NCI-H1436 treated with DMSO at 0.1 percent for 48 hours (cell line): ENCODE results near the gene VN1R2.
"Not testable (repeated sequence)": the region's sequence is repeated elsewhere in the genome, so short reads cannot be mapped to it uniquely, and the experiment has no call there.

ENCODE experiments used
- DNase-seq: peaks from one replicate; lab custom pipeline; 2025; lab: John Stamatoyannopoulos, UW

The VN1R2 gene

DNA sequence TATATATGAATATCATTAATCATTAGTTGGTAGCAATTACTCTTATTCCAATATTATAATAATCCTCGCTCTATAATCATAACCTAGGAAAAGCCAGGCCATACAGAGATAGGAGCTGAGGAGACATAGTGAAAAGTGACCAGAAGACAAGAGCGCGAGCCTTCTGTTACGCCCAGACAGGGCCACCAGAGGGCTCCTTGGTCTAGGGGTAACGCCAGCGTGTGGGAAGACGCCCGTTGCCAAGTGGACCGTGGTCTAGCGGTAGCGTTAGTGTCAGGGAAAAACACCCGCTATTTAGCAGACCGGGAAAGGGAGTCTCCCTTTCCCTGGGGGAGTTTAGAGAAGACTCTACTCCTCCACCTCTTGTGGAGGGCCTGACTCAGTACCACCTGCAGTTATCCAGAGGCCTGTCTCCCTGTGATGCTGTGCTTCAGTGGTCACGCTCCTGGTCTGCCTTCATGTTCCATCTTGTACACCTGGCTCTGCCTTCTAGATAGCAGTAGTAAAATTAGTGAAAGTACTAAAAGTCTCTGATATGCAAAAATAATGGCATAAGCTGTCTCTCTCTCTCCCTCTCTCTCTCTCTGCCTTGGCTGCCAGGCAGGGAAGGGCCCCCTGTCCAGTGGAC, at the start of gene VN1R2:
TSS of gene VN1R2 (plus strand) at position 578 of the 628 bp plus-strand sequence. CDS start 84 bp downstream, outside the sequence.
- DNase-seq = not testable (repeated sequence)

- DNase-seq = not testable (repeated sequence)
These were observed 46.5 kb upstream of the VN1R2 start for GRCh38 chr19:53211554-53211953.

- no peak for DNase-seq
These were observed 45.3 kb upstream of the VN1R2 start for GRCh38 chr19:53212703-53213320.

GRCh38 chr19:53222716-53223115, 35.4 kb upstream of the VN1R2 start:
- not testable (repeated sequence) for DNase-seq

- DNase-seq = no peak
These were observed 33.5 kb upstream of the VN1R2 start for GRCh38 chr19:53224606-53225005.

GRCh38 chr19:53237114-53237777, 20.8 kb upstream of the VN1R2 start:
- no peak for DNase-seq

DNA sequence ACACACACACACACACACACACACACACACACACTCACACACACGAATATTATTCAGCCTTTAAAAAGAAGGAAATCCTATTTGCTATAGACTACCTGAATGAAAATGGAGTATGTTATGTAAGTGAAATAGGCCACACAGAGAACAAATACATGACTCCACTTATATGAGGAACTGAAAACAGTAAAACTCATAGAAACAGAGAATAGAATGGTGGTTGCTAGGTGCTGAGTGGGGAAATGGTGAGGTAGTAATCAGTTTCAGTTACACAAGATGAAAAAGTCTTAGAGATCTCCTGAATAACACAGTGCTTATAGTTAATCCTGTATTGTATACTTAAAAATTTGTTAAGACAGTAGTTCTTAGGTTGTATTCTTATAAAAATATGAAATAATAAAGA, 11.6 kb upstream of the VN1R2 start:
- DNase-seq = no peak

GRCh38 chr19:53254411-53255341, 3.4 kb upstream of the VN1R2 start, which contains the start of gene ZNF677:
Gene ZNF677 (minus strand): TSS chr19:53254873. CDS start chr19:53251550, 3,323 bp downstream.
- peak; percentile 24 for DNase-seq

GRCh38 chr19:53267623-53268022, 9.5 kb downstream of the VN1R2 start, which contains the start of gene VN1R4:
Gene VN1R4 (minus strand): TSS chr19:53267723. CDS start chr19:53267665, 58 bp downstream.
- DNase-seq = not testable (repeated sequence)

DNA sequence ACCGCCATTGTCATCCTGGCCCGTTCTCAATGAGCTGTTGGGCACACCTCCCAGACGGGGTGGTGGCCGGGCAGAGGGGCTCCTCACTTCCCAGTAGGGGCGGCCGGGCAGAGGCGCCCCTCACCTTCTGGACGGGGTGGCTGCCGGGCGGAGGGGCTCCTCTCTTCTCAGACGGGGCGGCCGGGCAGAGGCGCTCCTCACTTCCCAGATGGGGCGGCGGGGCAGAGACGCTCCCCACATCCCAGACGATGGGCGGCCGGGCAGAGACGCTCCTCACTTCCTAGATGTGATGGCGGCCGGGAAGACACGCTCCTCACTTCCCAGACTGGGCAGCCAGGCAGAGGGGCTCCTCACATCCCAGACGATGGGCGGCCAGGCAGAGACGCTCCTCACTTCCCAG, 11.8 kb downstream of the VN1R2 start:
- DNase-seq = not testable (repeated sequence)

DNA sequence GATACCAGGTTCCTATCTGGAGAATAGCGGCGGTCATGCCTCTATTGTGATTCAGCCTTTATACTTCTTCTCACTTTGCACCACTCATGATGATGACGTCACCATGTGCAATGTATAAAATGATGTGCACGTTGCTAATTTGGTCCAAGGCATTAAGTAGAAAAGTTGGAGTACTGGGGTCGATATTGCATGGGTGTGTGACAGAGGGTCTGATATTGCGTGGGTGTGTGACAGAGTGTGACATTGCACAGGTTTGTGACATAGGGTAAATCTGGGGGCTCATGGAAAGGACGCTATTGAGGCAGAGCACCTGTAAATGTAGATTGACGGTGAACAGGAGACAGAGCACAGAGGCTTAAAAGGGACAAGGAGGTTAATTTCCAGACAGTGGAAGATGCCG, 14.0 kb downstream of the VN1R2 start:
- DNase-seq = no peak

GRCh38 chr19:53275480-53275879, 17.4 kb downstream of the VN1R2 start:
- no peak for DNase-seq

DNA sequence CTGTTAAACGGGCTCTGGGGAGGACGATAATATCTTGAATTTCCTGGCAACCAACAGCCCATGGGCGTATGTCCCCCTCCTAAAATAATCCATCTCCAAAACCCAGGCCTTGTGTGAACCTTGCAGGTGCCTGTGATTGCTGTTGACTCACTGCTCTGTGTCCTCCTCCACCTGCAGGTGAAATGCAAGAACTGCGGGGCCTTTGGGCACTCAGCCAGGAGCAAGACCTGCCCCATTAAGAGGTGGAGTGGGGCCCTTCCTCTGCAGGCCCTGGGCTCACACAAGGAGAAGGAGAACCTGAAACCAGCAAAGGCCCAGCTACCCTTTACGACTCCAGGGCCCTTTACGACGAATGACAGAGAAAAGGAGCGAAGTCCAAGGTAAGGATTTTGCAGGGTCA, 23.9 kb downstream of the VN1R2 start:
- not testable (repeated sequence) for DNase-seq

DNA sequence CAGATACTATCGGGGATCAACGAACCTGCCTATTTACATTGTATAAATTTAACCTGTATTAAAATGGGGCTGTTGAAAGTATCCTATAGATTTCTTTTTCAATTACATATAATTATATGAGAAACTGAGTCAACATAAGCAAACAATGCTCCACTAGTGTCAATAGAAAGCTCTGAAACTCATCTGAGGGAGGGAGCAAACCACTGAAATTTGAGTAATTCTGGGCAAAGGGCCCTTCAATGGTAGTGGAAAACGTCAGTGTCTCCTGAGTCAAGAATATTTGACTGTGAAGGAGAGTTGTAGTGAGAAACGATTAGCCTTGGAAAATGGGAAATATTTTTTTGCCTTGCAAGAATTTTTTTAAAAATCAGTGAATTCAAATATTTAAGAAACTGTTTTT, 27.0 kb downstream of the VN1R2 start:
- no peak for DNase-seq

GRCh38 chr19:53290758-53291549, 32.9 kb downstream of the VN1R2 start:
- no peak for DNase-seq

GRCh38 chr19:53294786-53295441, 36.8 kb downstream of the VN1R2 start:
- DNase-seq = no peak

DNA sequence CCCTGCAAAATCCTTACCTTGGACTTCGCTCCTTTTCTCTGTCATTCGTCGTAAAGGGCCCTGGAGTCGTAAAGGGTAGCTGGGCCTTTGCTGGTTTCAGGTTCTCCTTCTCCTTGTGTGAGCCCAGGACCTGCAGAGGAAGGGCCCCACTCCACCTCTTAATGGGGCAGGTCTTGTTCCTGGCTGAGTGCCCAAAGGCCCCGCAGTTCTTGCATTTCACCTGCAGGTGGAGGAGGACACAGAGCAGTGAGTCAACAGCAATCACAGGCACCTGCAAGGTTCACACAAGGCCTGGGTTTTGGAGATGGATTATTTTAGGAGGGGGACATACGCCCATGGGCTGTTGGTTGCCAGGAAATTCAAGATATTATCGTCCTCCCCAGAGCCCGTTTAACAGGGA, 43.2 kb downstream of the VN1R2 start:
- DNase-seq = not testable (repeated sequence)

DNA sequence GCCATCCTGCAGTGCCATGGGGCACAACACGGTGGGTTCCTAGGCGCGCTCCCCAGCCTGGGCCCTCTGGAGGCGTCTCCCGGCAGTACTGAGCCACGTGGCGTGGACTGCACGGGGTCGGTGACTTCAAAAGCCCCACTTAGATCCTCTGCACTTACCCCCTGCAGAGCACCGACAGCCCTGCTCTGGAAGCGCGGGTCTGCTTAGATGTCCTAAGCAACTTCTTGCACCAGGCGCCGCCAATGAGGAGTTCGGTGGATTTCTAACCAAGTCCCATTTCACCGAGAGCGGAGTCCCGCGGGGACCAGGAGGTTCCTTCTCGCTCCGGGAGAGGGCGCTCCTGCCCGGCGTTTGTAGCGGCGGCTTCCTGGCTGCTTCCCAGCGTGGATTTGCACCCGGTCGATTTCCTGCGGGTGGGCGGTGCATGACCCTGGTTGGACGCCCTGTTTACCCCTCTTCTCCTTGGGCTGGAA, 50.3 kb downstream of the VN1R2 start:
- no peak for DNase-seq
